Thyroid gland (tissue), 4 donors: ENCODE data around the gene ABAT. TPM values are rescaled to one million over a fixed set of nuclear protein-coding genes. Genes with fewer than 3 reads are reported as not detected.
"Not testable (repeated sequence)": the region's sequence is repeated elsewhere in the genome, so short reads cannot be mapped to it uniquely, and the experiment has no call there.

Experiments used
- DNase-seq, 2 donors: peaks; one replicate each; pipeline ENCODE4 v3.0.0-alpha.2; 2019
- H3K27ac ChIP-seq, 3 donors: fragments of 200-600 bp; sonication (generic); 1 replicate in 2 of 3; 2 replicates in 1 of 3; pipeline ENCODE4 v1.5.1; 2016 to 2019; ENCODE audit warnings: mild to moderate bottlenecking in 1 of 3, moderate library complexity in 1 of 3
- H3K27me3 ChIP-seq: fragments of 200-600 bp; sonication (generic); one replicate; pipeline ENCODE4 v1.5.1; 2019
- H3K36me3 ChIP-seq, 2 donors: fragments of 200-600 bp; sonication (generic); one replicate each; pipeline ENCODE4 v1.5.1; 2016 to 2019
- H3K4me1 ChIP-seq, 2 donors: fragments of 200-600 bp; sonication (generic); one replicate each; pipeline ENCODE4 v1.5.1; 2017 to 2019
- H3K4me3 ChIP-seq, 3 donors: fragments of 200-600 bp; sonication (generic); replicated peaks in 1 of 3; 1 replicate in 2 of 3; 2 replicates in 1 of 3; pipeline ENCODE4 v1.5.1; 2016; ENCODE audit warnings: mild to moderate bottlenecking in 1 of 3
- H3K9me3 ChIP-seq: fragments of 200-600 bp; sonication (generic); one replicate; pipeline ENCODE4 v1.5.1; 2017
- POLR2A ChIP-seq, 2 donors: fragments of 450-650 bp; IDR thresholded peaks; one replicate each; pipeline ENCODE4 v1.6.1; 2017; ENCODE audit warnings: antibody characterized with exemption in 2 of 2, mild to moderate bottlenecking in 2 of 2, moderate library complexity in 1 of 2
- WGBS, 2 donors: methylation state at CpG; one replicate each; pipeline ENCODE4 v1.1.5; 2017; 5-methylcytosine and 5-hydroxymethylcytosine counted together
- intact Hi-C: fragments of 100-400 bp; cut with DNase I; formaldehyde crosslinking; loops from one replicate; pipeline ENCODE4 v1.15.1; 2023
- total RNA-seq, 4 donors: library from RNA; depleted of rRNA; stranded (reverse); fragments of >200 nt; gene quantifications; one replicate each; pipeline ENCODE4 v1.2.3, GENCODE V29; 2016
- TF ChIP-seq, protein P1 (sequence below), 6 experiments: fragments of 200-600 bp in 3 of 6; fragments of 450-650 bp in 3 of 6; sonication (generic) in 3 of 6; IDR thresholded peaks; one replicate each; pipeline ENCODE4 v1.5.1; 2016 to 2019; ENCODE audit warnings: antibody characterized with exemption in 6 of 6, mild to moderate bottlenecking in 2 of 6, inconsistent platforms in 1 of 6, moderate library complexity in 1 of 6

Gene ABAT
- total RNA-seq, 4 donors from 2014 or later, result 10.9 to 53.7 (median 35.9) TPM

DNA sequence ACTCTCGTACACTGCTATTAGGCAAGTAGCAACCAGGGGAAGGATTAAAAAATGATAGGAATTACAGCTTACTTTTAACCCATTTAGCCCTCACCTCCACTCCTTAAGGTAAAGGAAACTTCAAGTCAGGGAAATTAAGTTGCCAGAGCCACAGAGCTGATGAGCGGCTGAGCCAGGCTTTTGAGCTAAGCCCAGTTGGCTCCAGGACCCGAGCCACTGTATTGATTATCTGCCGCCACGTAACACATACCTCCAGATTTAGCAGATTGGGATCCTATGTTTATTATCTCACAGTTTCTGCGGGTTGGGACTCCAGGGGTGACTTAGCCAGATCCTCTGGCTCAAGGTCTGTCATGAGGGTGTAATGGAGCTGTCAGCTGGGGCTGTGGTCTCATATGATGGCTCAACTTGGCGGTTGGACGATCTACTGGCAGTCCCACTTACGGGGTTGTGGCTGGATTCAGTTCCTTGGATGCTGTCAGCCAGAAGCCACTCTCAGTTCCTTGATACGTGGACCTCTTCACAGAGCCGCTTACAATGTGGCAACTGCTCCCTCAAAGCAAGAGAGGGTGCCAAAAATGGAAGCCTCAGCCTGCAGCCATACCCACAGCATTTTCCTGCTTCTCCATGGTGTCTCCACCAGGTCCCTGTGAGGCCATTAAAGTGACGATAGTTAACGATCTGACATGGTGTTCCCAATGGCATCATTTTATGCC lies 65.7 kb downstream of the ABAT start:
- no peaks in the 10 kb centered on the region for H3K27me3 ChIP-seq
- H3K4me1 ChIP-seq, result peaks cover 0 to 9% of the 10 kb centered on the region in 2 donors
- H3K27ac ChIP-seq, result no peak overlapping the region
- no peaks in the 10 kb centered on the region for H3K9me3 ChIP-seq
- no peaks in the 10 kb centered on the region for H3K36me3 ChIP-seq
- DNase-seq, result no peak
- intact Hi-C loops, result no loop called here
- no peak for TF ChIP-seq POLR2A (IDR thresholded peaks at IDR 0.05)
- TF ChIP-seq, protein P1, sequence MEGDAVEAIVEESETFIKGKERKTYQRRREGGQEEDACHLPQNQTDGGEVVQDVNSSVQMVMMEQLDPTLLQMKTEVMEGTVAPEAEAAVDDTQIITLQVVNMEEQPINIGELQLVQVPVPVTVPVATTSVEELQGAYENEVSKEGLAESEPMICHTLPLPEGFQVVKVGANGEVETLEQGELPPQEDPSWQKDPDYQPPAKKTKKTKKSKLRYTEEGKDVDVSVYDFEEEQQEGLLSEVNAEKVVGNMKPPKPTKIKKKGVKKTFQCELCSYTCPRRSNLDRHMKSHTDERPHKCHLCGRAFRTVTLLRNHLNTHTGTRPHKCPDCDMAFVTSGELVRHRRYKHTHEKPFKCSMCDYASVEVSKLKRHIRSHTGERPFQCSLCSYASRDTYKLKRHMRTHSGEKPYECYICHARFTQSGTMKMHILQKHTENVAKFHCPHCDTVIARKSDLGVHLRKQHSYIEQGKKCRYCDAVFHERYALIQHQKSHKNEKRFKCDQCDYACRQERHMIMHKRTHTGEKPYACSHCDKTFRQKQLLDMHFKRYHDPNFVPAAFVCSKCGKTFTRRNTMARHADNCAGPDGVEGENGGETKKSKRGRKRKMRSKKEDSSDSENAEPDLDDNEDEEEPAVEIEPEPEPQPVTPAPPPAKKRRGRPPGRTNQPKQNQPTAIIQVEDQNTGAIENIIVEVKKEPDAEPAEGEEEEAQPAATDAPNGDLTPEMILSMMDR (IDR thresholded peaks at IDR 0.05), result no peak
- H3K4me3 ChIP-seq, result no peak overlapping the region
- whole genome bisulfite sequencing, 2 donors, result 80 to 93% methylated on average over 12 to 13 of the region's 13 CpGs

DNA sequence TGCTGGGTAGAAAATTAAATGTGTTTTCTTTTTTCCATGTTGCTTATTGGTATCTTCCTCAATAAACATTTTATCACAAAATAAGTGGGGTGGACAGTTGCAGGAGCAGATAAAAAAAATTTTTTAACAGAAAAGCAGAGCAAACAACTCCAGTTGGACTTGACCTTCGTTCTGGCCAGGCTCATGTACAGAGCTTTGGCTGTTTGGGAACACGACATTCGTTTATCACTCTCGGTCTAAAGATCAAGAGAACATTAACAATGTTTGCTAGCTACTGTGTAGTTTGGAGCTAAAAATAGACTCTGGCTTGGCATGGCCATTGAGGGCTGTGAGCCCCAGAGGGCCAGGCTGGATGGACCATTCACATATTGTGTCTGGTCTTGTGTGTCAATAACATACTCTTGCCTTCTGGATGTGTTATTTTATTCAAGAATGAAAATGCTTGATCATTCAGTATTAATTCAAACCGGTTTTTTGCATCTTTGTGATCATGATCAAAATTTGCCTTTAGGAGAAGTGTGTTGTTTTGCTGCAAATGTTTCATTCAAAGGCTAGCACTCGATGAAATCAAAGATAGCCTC lies 66.4 kb downstream of the ABAT start:
- no peak for DNase-seq
- H3K4me1 ChIP-seq, result peaks cover 0 to 9% of the 10 kb centered on the region in 2 donors
- intact Hi-C loops, result no loop called here
- WGBS, 2 donors, result 59 to 65% methylated on average over 6 of the region's 6 CpGs
- no peaks in the 10 kb centered on the region for H3K9me3 ChIP-seq
- H3K36me3 ChIP-seq, result no peaks in the 10 kb centered on the region
- no peak overlapping the region for H3K4me3 ChIP-seq
- H3K27ac ChIP-seq, result no peak overlapping the region
- TF ChIP-seq, protein P1 (IDR thresholded peaks at IDR 0.05), result no peak
- no peak for TF ChIP-seq POLR2A (IDR thresholded peaks at IDR 0.05)
- no peaks in the 10 kb centered on the region for H3K27me3 ChIP-seq

GRCh38 chr16:8741636-8742035 lies 67.2 kb downstream of the ABAT start:
- H3K4me3 ChIP-seq, result no peak overlapping the region
- 94 to 97% methylated on average over 2 of the region's 2 CpGs for WGBS, 2 donors
- peaks cover 0 to 9% of the 10 kb centered on the region in 2 donors for H3K4me1 ChIP-seq
- no peaks in the 10 kb centered on the region for H3K27me3 ChIP-seq
- TF ChIP-seq POLR2A (IDR thresholded peaks at IDR 0.05), result no peak
- TF ChIP-seq, protein P1 (IDR thresholded peaks at IDR 0.05), result no peak
- intact Hi-C loops, result no loop called here
- no peaks in the 10 kb centered on the region for H3K9me3 ChIP-seq
- no peak overlapping the region for H3K27ac ChIP-seq
- H3K36me3 ChIP-seq, result no peaks in the 10 kb centered on the region
- DNase-seq, result no peak

DNA sequence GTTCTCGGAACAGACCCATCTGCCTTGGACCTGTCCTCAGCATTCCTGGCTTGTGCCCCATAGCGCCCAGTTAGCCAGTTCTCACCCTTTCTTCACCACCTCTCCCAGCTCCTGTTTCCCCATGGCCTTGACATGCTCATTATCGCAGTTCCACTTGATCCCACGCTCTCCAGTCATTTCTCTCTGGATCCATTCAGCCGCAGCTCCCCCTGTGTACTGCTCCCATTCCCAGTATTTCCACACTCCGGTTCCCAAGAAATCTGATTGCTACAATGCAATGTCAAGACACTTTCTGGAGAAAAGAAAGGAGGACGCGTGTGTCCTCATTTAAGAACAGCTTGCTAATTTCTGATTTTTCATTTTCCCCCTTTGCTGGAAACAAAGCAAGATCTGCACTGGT lies 67.7 kb downstream of the ABAT start:
- no peak overlapping the region for H3K27ac ChIP-seq
- H3K9me3 ChIP-seq, result no peaks in the 10 kb centered on the region
- H3K27me3 ChIP-seq, result no peaks in the 10 kb centered on the region
- TF ChIP-seq, protein P1 (IDR thresholded peaks at IDR 0.05), result no peak
- no peak for TF ChIP-seq POLR2A (IDR thresholded peaks at IDR 0.05)
- H3K4me1 ChIP-seq, result peaks cover 0 to 9% of the 10 kb centered on the region in 2 donors
- DNase-seq, result no peak
- WGBS, 2 donors, result 74 to 83% methylated on average over 7 of the region's 8 CpGs
- H3K36me3 ChIP-seq, result no peaks in the 10 kb centered on the region
- intact Hi-C loops, result no loop called here
- H3K4me3 ChIP-seq, result no peak overlapping the region

- H3K4me3 ChIP-seq, DNase-seq, intact Hi-C loops, H3K36me3 ChIP-seq, H3K4me1 ChIP-seq, H3K27me3 ChIP-seq, H3K27ac ChIP-seq, H3K9me3 ChIP-seq: not testable (repeated sequence)
- 91 to 96% methylated on average over 9 of the region's 9 CpGs for WGBS, 2 donors
These were observed 74.5 kb downstream of the ABAT start for GRCh38 chr16:8748944-8749343.
